ENCODE measurements around the gene COL12A1.

Gene COL12A1

GRCh38 chr6:75096966-75097365 lies 108.9 kb downstream of the COL12A1 start:
- DNase-seq (ENCODE audit: low spot score), result no peak

- no peak for DNase-seq (ENCODE audit: low spot score)
Observed at GRCh38 chr6:75094614-75095200, 111.1 kb downstream of the COL12A1 start.

- no peak for DNase-seq (ENCODE audit: low spot score)
Observed at GRCh38 chr6:75091467-75092190, 114.2 kb downstream of the COL12A1 start.

GRCh38 chr6:75090576-75090975 lies 115.3 kb downstream of the COL12A1 start:
- DNase-seq (ENCODE audit: low spot score), result no peak

GRCh38 chr6:75089921-75090320 lies 115.9 kb downstream of the COL12A1 start:
- DNase-seq (ENCODE audit: low spot score), result no peak

GRCh38 chr6:75089151-75089897 lies 116.5 kb downstream of the COL12A1 start:
- DNase-seq (ENCODE audit: low spot score), result no peak

GRCh38 chr6:75085931-75086635 lies 119.8 kb downstream of the COL12A1 start:
- DNase-seq (ENCODE audit: low spot score), result no peak

GRCh38 chr6:75084872-75085381 lies 120.9 kb downstream of the COL12A1 start:
- DNase-seq (ENCODE audit: low spot score), result peak; percentile 10

- DNase-seq (ENCODE audit: low spot score), result no peak
Observed at GRCh38 chr6:75084018-75084417, 121.8 kb downstream of the COL12A1 start.

GRCh38 chr6:75081921-75082320 lies 123.9 kb downstream of the COL12A1 start:
- no peak for DNase-seq (ENCODE audit: low spot score)

- no peak for DNase-seq (ENCODE audit: low spot score)
Observed at GRCh38 chr6:75081047-75081446, 124.8 kb downstream of the COL12A1 start.

GRCh38 chr6:75079589-75079988 lies 126.3 kb downstream of the COL12A1 start:
- DNase-seq (ENCODE audit: low spot score), result no peak

GRCh38 chr6:75077701-75078100 lies 128.2 kb downstream of the COL12A1 start:
- DNase-seq (ENCODE audit: low spot score), result no peak

- DNase-seq (ENCODE audit: low spot score), result no peak
Observed at GRCh38 chr6:75076009-75076408, 129.8 kb downstream of the COL12A1 start.

GRCh38 chr6:75070244-75070643 lies 135.6 kb downstream of the COL12A1 start:
- no peak for DNase-seq (ENCODE audit: low spot score)

GRCh38 chr6:75065523-75065922 lies 140.3 kb downstream of the COL12A1 start:
- peak; percentile 5 for DNase-seq (ENCODE audit: low spot score)

- DNase-seq (ENCODE audit: low spot score), result no peak
Observed at GRCh38 chr6:75052491-75052890, 153.4 kb downstream of the COL12A1 start.

- DNase-seq (ENCODE audit: low spot score), result no peak
Observed at GRCh38 chr6:75049308-75049707, 156.5 kb downstream of the COL12A1 start.

GRCh38 chr6:75044846-75045245 lies 161.0 kb downstream of the COL12A1 start:
- no peak for DNase-seq (ENCODE audit: low spot score)

- DNase-seq (ENCODE audit: low spot score), result no peak
Observed at GRCh38 chr6:75041381-75041780, 164.5 kb downstream of the COL12A1 start.

All from Ammon's horn (tissue), 1 donor.